ENCODE results near the gene SACM1L. TPM values are rescaled to one million over a fixed set of nuclear protein-coding genes. Genes with fewer than 3 reads are reported as not detected.

SACM1L gene
- total RNA-seq, 2 donors from 2014 or later, result 42.8 to 45.3 TPM

DNA sequence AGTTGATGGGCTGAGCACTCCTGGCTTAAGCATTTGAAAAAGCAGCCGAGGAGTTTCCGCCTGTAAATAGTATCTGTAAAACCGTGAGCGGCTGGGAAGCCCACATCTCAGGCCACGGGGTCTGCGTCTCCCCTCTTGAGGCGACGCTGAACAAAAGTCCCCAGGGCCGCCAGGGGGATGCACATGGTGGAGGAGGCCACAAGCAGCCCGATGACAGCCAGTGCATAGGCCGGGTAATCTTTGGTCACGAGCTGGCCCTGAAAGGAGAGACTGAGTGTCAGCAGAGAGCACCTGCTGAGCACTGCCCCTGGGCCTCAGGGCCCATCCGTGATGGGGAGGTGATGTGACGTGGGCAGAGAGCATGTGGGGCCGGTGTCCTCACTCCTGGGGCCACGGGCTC, 69.7 kb downstream of the SACM1L start:
- intact Hi-C loops (cut with DNase I), result no loop called here
- DNase-seq (ENCODE audit: low spot score), result no peak

DNA sequence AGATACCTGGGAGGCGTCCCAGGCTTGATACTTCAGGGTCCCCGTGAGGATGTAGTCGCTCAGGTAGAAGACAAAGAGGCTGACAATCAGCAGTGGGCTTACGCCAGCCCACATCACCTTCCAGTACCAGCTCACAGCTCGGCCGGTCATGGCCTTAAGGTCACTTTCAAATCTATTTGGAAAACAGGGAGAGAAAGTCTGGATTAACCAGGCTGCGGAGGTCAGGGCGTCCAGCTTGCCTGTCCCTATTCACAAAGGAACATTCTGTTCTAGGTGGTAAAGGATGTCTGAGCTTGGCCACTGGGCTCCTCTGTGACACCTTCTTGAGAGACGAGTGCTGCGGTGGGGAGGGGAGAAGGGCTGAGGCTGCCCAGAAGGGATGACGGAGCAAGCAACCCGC, 70.7 kb downstream of the SACM1L start:
- no peak for DNase-seq (ENCODE audit: low spot score)
- intact Hi-C loops (cut with DNase I), result loop anchor here in 1 of 2 donors (10.0 kb wide), 1 partner anchor 145 kb away; no protein-coding TSS in a partner anchor

GRCh38 chr3:45760878-45761711, 71.9 kb downstream of the SACM1L start:
- intact Hi-C loops (cut with DNase I), result loop anchor here in 1 of 2 donors (10.0 kb wide), 1 partner anchor 144 kb away; no protein-coding TSS in a partner anchor
- no peak for DNase-seq (ENCODE audit: low spot score)

DNA sequence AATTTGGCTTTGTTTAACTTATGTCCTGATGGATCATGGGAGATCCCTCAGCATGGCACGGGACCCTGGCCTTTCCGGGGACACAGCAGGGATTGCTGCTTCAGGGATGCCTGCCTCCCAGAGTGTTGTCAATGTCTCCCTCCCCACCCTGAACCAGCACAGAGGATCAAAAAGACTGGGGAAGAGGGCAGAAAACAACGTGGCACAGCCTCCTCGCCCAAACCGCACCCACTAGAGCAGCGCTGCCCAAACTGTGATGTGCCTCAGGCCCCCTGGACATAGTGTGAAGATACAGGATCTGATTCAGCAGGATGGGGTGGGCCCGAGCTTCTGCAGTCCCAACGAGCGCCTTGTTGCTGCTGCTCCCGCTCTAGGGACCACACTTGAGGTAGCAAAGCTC, 72.6 kb downstream of the SACM1L start:
- intact Hi-C loops (cut with DNase I), result loop anchor here in 1 of 2 donors (10.0 kb wide), 1 partner anchor 143 kb away; no protein-coding TSS in a partner anchor
- no peak for DNase-seq (ENCODE audit: low spot score)

DNA sequence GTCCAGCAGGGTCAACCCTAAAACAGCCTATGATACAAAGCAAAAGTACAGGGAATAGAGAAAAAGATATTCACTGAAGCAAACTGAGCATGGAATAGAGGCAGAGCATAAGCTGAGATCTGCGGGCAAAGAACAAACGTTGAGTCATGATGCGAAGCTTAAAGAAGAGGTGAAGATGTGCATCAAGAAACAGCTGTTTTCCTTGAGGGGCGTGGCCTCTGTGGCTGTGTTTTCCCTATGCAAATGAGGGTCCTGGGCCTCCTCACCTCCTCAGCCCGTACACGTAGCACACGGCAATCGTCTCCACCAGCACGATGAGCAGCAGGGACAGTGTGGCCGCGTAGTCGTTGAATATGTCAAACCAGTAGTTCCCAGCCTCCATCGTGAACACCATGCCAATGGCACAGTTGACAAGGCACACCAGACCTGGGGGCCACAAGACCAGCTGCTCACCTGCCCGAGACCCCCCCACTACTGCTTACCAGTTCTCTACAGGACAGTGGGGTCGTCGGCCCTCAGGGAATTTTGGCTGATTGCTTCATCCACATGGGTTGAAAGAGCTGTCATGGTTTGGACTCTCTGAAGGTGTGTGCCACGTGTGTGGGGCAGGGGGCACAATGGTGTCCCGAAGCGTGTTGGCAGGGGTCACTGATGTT, 73.6 kb downstream of the SACM1L start:
- no peak for DNase-seq (ENCODE audit: low spot score)
- intact Hi-C loops (cut with DNase I), result loop anchor here in 1 of 2 donors (10.0 kb wide), 1 partner anchor 142 kb away; no protein-coding TSS in a partner anchor

DNA sequence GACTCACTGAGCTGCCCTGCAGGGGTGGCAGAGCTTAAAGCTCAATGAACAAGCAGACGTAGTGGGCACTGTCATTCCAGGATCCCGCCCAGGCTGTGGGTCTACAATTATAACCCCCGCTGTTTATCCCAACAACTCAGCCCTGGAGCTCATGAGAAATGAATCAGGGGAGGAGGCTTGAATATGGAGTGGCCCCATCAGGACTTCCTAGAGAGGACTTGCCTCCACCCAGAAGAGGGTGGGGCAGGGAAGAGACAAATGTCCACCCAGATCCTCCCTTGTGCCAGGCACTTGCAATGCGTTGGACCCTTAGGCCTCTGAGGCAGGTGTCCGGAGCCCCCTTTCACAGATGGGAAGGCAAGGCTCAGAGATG, 74.1 kb downstream of the SACM1L start:
- no peak for DNase-seq (ENCODE audit: low spot score)
- intact Hi-C loops (cut with DNase I), result loop anchor here in 1 of 2 donors (10.0 kb wide), 1 partner anchor 142 kb away; no protein-coding TSS in a partner anchor

DNA sequence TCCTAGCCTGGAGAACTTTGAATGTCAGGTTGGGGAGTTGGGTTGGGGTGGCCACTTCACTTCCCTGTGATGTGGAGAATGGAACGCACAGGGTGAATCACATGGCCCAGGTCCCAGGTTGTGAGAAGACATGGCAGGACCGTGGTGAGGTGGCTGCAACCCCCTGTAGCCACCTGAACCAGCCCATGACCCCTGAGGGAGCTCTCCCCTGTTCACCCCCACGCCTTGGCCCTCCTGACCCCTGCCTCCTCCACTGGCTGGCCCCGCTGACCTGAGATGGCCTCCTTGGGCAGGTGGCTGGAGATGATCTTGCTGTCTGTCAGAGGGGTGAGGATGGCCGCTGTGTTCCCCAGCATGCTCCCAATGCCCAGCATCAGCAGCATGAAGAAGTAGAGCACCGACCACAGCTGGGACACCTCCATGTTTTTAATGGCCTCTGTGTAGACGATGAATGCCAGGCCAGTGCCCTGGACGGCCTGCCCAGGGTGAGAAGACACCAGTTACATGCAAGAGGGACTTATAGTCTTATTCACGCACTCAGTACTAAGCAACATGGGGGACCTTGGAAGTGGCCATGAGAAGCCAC, 76.2 kb downstream of the SACM1L start:
- no peak for DNase-seq (ENCODE audit: low spot score)
- intact Hi-C loops (cut with DNase I), result loop anchor here in 1 of 2 donors (10.0 kb wide), 1 partner anchor 139 kb away; no protein-coding TSS in a partner anchor

DNA sequence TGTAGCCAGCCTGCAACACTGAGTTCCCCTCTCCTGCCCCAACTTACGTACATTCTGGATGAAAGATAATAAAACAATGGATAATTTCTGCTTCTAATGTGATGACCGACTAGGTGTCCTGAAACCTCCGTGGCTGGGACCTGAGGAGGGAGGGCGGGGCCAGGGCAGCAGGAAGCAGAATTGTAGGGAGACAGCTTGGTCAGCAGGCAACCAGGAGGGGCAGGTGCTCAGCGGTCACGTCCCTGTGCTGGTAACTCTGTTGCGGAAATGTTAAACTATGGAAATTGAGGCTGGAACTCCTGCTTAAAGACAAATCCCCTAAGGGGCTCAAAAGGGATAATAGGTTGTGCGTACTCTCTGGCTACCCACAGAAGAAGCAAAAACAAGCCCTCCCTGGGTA, 76.8 kb downstream of the SACM1L start:
- intact Hi-C loops (cut with DNase I), result loop anchor here in 1 of 2 donors (10.0 kb wide), 1 partner anchor 139 kb away; no protein-coding TSS in a partner anchor
- DNase-seq (ENCODE audit: low spot score), result no peak

- intact Hi-C loops (cut with DNase I), result loop anchor here in 1 of 2 donors (10.0 kb wide), 1 partner anchor 144 kb away; no protein-coding TSS in a partner anchor
These were observed 82.1 kb downstream of the SACM1L start for GRCh38 chr3:45771166-45771775.

DNA sequence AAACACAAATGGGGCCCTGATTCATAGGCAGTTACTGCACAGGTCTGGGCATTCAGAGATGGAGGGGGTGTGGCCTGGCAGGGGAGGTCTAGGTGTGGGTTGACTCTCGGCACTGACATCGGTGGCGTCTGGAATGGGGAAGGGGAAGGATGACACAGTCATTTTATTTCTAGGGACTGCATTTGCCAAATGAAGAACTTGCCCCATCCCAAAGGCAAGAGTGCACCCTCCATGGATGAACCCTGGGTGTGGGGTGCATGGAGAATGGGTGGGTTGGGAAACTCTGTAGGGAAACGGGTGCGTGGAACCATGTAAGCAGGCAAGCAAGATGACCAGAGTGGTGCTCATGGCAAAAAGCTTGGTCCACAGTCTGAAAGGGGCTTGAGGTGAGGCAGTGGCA, 82.6 kb downstream of the SACM1L start:
- intact Hi-C loops (cut with DNase I), result loop anchor here in 1 of 2 donors (10.0 kb wide), 1 partner anchor 143 kb away; no protein-coding TSS in a partner anchor
- DNase-seq (ENCODE audit: low spot score), result no peak

More at GRCh38 chr3:45771166-45771775, 82.1 kb downstream of the SACM1L start:
- no peak for DNase-seq (ENCODE audit: low spot score)

GRCh38 chr3:45772341-45773035, 83.3 kb downstream of the SACM1L start:
- intact Hi-C loops (cut with DNase I), result loop anchor here in 1 of 2 donors (10.0 kb wide), 1 partner anchor 142 kb away; no protein-coding TSS in a partner anchor
- no peak for DNase-seq (ENCODE audit: low spot score)

- no peak for DNase-seq (ENCODE audit: low spot score)
- intact Hi-C loops (cut with DNase I), result loop anchor here in 1 of 2 donors (10.0 kb wide), 1 partner anchor 142 kb away; no protein-coding TSS in a partner anchor
These were observed 83.9 kb downstream of the SACM1L start for GRCh38 chr3:45773072-45773471.

DNA sequence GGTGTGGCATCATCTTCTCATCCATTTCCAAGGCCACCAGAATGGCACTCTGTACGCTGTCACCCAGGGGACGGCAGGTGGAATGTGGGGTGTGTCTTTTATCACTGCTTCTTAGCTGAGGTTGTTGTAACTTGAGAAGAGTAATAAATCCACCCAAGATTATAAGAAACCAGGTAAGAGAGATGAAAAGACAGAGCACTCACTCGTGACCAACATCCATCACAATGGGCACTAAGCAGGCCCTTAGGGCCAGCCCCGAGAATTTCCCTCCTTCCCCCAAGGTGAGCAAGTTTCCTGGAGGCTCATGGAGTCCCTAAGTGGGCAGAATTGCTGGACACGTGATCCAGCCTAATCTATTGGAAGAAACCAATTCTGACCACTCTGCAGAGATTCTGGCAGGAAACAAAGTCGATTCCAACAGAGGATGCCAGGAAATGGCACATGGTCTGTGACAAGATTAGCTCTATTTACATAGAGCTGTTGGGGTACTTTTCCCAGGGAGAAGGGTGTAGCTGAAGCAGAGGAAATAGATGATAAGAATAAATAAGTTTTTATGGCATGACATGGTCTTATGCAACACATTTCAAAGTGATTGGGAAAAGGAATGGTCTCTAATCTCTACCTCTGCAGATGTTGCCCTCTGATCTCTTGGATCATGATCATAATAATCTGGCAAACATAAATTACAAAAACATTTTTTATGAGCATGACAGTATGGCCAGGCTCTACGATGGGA, 84.7 kb downstream of the SACM1L start:
- DNase-seq (ENCODE audit: low spot score), result no peak
- intact Hi-C loops (cut with DNase I), result loop anchor here in 1 of 2 donors (10.0 kb wide), 1 partner anchor 141 kb away; no protein-coding TSS in a partner anchor

DNA sequence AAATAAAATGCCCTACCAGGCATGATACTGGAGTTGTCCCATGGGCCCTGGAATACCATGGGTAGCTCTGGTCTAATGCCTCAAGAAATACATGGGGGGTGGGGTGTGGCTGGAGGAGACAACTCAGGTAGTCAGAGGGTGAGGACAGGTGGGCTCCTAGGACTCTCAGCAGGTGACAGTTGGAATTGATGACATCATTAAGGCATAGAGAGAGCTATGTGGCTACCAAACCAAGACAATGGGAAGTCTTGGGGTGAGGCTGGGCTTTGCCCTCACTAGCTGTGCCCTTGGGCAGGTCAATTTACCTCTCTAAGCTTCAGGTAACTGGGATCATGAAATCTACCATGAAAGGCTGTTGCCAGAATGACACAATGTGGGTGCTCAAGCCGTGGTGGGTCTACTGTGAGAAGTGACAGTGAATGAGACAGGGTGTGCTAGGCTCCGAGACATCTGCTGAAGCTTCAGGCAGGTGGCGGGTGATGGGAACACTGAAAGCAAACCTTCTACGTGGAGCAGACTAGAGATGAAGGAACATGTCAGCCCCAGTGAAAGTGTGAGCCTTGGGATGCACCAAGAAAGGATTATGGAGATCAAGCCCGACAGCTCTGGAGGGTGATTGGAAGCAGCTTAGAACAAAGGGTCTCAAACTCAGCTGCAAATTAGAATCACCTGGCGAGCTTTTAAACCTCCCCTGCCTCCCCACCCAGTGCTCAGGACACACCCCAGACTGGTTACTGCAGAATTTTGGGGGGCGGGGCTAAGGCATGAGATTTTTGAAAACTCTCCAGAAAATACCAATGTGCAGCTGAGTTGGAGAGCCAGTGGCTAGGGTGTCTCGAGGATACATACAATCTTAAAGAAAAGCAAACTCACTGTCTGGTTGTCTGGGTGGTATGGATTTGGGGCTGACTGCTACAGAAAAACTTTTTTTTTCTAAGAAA, 85.7 kb downstream of the SACM1L start:
- intact Hi-C loops (cut with DNase I), result loop anchor here in 1 of 2 donors (10.0 kb wide), 1 partner anchor 140 kb away; no protein-coding TSS in a partner anchor
- no peak for DNase-seq (ENCODE audit: low spot score)

- intact Hi-C loops (cut with DNase I), result loop anchor here in 1 of 2 donors (10.0 kb wide), 1 partner anchor 139 kb away; no protein-coding TSS in a partner anchor
- no peak for DNase-seq (ENCODE audit: low spot score)
These were observed 86.5 kb downstream of the SACM1L start for GRCh38 chr3:45775571-45776300.

DNA sequence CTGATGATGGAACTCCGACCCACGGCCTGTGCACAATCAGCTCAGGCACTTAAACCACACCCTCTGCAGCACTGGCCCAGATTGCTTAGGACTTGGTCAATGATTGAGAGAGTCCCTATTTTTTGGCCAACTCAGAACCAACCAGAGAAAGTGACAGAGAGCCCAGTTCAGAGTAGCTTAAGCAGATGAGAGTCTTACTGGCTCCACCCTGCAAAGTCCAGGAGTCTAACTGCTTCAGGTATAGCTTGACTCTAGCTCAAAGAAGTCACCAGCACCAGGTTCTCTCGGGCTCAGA, 87.1 kb downstream of the SACM1L start:
- no peak for DNase-seq (ENCODE audit: low spot score)
- intact Hi-C loops (cut with DNase I), result loop anchor here in 1 of 2 donors (10.0 kb wide), 1 partner anchor 139 kb away; no protein-coding TSS in a partner anchor
